HG03439 (cell line): Measurements from ENCODE around the gene GALR2.
"Not testable (repeated sequence)": the region's sequence is repeated elsewhere in the genome, so short reads cannot be mapped to it uniquely, and the experiment has no call there.

ENCODE experiments used
- ATAC-seq: cut with Tn5 transposase; IDR thresholded peaks from one replicate; pipeline ENCODE4 v1.9.1; 2021; ENCODE audit warnings: mild to moderate bottlenecking, moderate library complexity; ENCODE audit not compliant: unreplicated experiment

GALR2 gene

DNA sequence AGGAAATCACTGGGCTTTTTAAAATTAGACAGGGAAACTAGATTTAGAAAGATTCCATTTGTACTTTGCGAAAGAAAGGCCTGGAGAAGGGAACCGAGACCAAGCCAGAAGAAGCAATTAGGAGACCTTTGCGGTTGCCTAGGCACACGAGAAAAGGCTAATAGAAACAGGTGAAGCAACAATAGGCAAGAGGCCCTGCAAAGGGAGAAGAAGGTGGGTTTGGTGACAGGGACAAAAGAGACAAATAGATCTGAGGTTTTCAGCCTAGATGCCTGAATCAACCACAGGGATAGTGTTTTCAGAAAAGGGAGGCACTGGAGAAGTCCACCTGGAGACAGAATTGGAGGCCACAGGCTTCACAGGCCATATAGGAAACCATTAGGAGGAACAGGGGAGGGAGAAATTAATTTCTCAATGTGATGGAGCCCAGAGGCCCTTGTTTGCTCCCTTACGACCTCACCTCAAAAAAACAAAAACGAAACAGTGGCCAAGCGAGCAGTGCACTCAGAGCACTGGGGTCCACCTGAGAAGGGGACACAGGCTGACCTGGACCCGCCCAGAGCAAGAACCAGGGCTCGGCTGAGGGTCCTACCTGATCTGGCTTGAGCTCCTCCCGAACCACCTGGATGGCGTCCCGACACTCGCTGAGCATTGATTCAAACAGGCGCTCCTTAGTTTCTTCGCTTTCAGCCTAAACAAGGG, 24.6 kb upstream of the GALR2 start:
- ATAC-seq, result no peak

DNA sequence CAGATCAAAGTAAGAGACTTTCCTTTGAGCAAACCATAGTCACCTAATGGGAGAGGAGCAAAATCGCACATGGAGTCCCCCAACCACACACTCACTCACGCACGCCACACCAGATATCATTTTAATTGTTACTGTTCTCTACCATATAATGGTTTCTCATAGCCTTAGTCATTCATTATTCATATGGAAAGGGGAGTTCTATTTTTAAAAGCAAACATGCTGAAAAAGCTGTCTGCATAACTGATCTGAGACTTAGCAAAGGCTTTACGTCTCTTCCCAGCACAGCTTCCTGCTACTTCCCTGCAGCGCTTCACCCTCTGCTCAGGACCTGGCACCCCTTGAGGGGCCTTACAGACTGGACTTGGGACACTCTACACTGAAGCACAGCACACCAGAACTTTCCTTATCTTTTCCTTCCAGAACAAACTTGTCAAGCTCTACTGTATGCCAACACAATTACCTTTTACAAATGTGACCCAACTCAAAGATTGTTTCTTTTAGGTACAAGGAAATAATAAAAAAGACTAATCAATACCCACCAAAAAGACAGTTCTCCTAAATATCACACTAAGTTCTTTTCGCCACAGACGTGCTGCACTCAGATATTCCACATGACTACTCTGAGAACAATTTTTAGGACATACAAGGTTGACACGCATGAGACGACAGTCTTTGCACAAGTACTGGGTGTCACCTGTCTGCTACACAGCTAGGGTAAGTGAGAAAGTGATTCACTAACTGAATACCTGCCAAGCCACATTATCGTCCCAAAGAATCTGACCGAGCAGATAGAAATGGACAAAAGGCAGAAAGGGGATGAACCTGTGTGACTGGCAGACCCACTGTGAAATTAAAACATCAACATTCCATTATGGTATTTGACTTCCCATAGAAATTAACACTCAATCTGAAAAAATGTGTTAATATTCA, 23.8 kb upstream of the GALR2 start:
- no peak for ATAC-seq

DNA sequence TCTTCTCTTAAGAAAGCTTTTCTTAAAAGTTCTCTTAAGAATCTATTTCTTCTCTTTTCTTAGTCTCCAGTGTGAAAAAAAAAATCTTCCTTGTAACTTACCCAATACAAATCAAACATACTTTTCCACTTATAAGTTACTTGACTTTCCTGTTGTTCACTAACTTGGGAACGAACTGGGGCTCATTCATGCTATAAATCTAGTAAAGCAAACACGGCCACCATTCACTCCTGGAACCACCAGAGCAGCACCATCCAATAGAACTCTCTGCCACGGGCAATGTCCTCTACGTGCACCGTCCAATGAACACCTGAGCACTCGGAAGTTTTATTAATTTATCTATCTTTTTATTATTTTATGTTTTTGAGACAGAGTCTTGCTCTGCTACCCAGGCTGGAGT, 23.0 kb upstream of the GALR2 start:
- ATAC-seq, result no peak

DNA sequence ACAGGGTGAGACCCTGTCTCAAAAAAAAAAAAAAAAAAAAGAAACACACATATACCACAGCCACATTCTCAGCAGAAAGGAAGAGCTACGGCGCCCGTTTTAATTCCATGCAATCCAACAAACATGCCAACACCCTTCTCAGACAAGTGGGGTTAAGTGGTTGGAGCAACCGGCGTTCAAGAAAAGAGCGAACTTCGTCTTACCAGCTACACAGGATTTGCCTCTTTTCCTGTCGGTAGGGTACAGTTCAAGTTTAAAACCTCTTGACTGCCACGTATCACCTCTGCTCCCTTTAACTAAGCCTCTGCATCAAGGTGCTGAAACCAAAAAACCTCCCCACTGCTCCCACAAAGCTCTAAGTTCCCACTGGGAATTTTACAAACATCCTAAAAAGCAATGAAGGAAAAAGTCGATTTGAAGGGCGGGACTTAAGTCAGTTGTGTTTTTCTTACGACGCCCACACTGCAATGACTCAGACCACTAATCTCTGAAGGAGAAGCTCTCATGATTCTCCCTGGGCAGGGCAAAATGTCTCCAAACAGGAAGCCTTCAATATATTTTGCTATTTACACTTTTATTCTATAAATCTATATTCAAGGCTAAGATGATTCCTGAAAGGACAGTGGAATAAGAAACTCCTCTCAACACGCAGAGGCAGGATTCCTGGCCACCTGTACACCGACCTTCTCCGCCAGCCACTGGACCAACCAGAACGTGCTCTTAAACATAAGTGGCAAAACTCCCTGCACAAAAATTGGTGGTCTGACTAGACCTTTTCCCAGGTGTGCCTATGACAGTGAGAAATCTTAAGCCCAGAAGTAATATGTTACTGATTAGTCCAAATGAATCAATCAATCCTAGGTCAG, 21.1 kb upstream of the GALR2 start:
- no peak for ATAC-seq

- ATAC-seq, result no peak
Measured at GRCh38 chr17:76054112-76054476, 20.5 kb upstream of the GALR2 start.

DNA sequence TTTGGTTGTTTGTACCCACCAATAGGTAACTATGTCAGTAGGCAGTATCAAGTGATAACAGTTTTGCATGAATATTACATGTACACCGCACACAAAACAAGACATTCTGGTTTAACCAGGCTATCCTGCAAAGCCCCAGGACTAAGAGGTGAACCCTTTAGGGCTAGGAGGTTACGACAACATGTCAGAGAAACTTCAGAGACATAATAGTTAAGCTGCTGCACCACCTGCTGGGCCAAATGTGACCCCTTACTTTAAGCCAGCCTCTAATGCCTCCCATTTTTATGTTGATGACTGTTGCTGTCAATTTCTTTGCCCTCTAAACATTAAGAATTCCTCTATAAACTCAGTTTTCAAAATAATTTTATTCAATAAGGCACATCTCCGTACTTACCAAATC, 17.7 kb upstream of the GALR2 start:
- no peak for ATAC-seq

GRCh38 chr17:76058264-76058663, 16.3 kb upstream of the GALR2 start:
- ATAC-seq, result not testable (repeated sequence)

- no peak for ATAC-seq
Measured at GRCh38 chr17:76063875-76064546, 10.6 kb upstream of the GALR2 start.

DNA sequence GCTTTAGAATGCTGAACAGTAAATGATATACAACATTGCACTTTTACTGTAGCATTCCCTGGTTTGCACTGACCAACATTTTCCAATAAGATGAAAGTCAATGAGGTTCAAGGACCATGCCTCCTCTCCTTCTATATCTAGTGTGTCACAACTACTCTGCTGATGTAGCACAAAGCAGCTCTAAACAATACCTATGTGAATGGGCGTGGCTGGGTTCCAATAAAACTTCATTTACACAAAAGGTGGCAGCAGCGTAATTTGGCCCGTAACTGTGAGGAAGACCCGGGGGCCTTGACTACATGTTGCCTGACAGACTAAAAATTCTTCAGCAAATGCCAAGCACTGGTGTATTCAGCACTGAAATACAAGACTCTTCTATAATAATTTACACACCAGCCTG, 8.8 kb upstream of the GALR2 start:
- no peak for ATAC-seq

DNA sequence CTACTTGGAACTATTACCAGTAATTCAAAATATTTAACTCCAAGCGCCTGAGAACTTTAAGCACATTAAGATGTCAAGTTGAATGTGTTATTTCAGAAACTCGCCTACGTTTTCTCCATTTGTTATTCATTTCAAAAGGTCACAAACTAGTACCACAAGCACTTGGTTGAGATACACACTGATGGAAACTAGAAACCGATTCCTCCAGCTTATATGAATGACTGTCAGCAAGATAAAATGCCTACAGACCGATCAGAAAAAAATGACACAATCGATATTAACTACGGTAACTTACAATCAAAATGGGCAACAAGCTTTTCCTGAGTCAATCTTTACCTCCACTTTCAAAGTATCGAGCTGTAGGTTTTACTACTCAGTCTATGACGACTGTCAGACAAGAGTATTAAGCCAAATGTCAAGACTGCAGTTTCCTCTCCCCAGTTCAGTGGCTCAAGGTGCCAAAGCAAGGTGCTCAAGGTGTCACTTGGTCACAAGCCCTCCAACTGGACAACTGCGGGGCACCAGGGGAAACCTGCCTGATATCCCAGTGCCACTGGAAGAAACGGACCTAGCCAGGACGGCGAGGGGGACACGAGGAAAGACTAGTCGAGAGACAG, 2.9 kb upstream of the GALR2 start:
- ATAC-seq, result peak; percentile 23

DNA sequence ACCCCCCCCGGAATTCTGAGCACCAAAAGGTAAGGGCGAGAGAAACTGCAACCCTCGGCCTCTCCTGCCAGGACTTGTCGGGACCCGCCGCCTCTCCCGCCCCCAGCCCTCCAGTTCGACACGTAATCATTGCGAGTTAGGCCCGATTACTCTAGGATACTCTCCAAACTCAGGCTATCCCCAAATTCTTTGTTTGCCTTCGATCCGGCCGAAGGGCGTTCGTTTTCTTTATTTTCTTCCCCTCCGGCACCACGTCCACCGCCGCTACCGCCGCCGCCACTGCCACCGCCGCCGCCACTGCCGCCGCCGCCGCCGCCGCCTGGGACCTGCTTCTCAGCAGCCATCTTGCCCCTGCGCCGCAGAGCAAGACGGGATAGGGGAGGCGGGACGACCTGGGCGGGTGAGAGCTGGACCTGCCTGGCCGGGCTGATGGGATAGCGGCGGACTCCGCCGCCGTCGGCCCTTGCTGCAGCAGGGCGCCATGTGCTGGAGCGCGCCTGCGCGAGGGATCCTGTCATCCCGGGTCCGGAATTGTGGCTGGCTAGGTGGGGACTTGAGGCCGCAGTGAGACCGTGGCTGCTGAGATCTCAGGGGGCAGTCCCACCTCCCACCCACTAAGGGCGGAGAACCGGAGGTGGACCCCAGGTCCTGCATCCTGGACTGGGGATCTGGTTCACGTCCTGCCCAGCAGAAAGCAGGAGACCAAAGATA, 2.3 kb upstream of the GALR2 start, which contains the start of gene SRP68:
TSS of gene SRP68 (minus strand) at position 370 of the 711 bp plus-strand sequence. CDS start at position 344, 26 bp downstream.
- ATAC-seq, result peak; percentile 76

DNA sequence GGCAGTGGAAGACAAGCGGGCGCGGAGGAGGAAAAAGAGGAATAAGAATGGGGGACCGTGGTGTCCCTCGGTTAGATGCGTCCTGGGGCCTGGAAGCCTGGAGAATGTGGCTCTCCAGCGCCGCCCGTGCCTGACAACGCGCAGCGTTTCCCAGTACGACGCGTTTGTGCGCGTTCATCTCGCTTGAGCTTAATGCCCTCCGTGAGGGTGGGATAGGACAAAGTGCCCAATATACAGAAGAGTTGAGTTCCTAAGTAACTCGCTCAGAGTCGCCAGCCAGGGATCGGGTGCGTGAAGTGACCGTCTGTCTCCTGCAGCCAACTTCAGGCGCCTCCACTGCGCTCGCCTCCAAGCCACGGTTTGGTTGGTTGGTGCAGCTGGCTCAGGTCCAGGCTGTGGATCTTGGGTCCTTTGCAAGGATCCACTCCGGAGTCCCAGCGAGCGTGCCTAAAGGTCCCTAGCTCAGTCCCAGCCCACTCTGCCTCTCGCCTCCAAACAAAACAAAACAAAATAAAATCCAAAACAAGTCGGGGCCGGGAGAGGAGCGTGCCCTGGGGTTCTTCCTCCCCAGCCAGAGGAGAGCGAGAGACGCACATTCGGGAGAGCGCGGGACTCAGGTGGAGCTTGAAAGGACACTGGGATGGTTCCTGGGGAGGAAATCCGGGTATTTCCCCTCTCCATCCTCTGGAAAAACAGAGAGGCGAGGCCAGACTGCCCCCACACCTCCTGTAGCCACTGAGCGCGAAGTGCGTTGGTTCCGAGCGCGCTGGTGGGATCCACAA, 974 bp downstream of the GALR2 start:
- no peak for ATAC-seq

GRCh38 chr17:76076146-76076764, 1.7 kb downstream of the GALR2 start:
- ATAC-seq, result no peak

GRCh38 chr17:76076765-76077583, 2.4 kb downstream of the GALR2 start:
- no peak for ATAC-seq

DNA sequence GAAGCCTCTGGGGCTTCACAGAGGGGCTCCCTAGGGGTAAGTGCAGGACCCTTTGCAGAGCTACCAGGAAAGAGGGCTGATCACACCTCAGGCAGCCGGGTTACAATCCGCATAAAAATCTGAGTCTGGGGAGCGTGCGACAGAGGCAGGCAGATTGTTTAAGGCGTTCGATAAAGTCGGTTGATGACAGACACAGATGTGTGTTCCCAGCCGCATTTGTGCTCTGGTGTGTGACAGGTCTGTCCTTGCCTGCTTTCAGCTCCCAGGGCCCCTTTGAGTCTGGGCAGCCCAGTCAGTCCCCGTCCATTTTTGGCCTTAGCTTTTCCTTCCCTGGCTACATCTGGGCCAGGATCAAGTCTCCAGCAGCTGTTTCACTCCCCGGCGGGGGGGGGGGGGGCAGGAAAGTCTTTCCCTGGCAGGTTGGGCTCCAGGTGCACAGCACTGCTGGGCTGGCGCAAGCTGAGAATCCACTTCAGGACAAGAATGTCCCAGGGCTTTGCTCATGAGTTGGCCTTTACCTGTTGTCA, 3.1 kb downstream of the GALR2 start:
- no peak for ATAC-seq

GRCh38 chr17:76078370-76078769, 3.8 kb downstream of the GALR2 start:
- ATAC-seq, result not testable (repeated sequence)

GRCh38 chr17:76078860-76079534, 4.4 kb downstream of the GALR2 start, which contains the start of gene ZACN:
ZACN (plus strand) TSS chr17:76079182; CDS start chr17:76079265, 83 bp downstream.
- ATAC-seq, result no peak
